ENCODE results near the gene MASP2.

The MASP2 gene

DNA sequence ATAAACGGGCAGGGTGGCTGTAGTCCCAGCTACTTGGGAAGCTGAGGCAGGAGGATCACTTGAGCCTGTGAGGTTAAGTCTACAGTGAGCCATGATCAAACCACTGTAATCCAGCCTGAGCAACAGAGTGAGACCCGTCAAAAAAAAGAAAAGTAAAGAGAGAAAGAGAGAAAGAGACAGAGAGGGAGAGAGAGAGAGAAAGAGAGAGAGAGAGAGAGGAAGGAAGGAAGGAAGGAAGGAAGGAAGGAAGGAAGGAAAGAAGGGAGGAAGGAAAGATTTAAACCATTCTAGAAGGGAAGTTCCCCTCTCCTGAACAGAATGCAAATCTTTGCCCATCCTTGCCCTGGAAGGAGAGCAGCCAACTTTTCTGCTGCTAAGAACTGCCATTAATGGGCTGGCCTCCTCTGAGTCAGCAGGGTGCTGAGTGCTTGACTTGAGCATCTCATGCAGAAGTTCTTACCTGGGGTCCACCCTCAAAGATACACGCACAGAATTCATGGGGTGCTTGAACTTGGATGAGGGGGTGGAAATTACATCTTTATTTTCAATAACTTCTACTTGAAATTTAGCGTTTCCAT, 59.1 kb downstream of the MASP2 start:
- H3K79me1 ChIP-seq (ENCODE audit: low read length) = no peaks in the 10 kb centered on the region
- H4K91ac ChIP-seq (ENCODE audit: low read depth, low read length) = no peak overlapping the region
- no peak overlapping the region for H2BK12ac ChIP-seq (ENCODE audit: low read length)
- no peak overlapping the region for H3K27ac ChIP-seq (ENCODE audit: low read depth, low read length)
- H3K27me3 ChIP-seq (ENCODE audit: insufficient read depth, low read length) = no peaks in the 10 kb centered on the region
- peaks cover 2% of the 10 kb centered on the region for H3K9me3 ChIP-seq (ENCODE audit: insufficient read depth, low read depth, low read length)
- no peaks in the 10 kb centered on the region for H3K4me1 ChIP-seq (ENCODE audit: control insufficient read depth in 1 of 2, insufficient read depth in 2 of 2, low read length in 2 of 2)
- no peak overlapping the region for H3K9ac ChIP-seq (ENCODE audit: low read length)
- no peak overlapping the region for H2BK5ac ChIP-seq (ENCODE audit: low read depth, low read length, poor library complexity)
- H3K4ac ChIP-seq (ENCODE audit: low read depth, low read length) = no peak overlapping the region
- no peak overlapping the region for H3K4me2 ChIP-seq (ENCODE audit: low read length)
- no peak overlapping the region for H4K12ac ChIP-seq (ENCODE audit: low read depth, low read length)
- DNase-seq = no peak
- no peak overlapping the region for H3K4me3 ChIP-seq (ENCODE audit: low read depth, low read length)
- no peak overlapping the region for H3K23ac ChIP-seq (ENCODE audit: low read length)
- WGBS (ENCODE audit: extremely low coverage, insufficient coverage, insufficient read length) = no CpG with 5 or more reads among the region's 4 CpGs
- H3K36me3 ChIP-seq (ENCODE audit: control insufficient read depth in 1 of 2, insufficient read depth in 2 of 2, low read length in 2 of 2) = no peaks in the 10 kb centered on the region
- no peak overlapping the region for H3K14ac ChIP-seq (ENCODE audit: low read length)
- no peak overlapping the region for H2BK120ac ChIP-seq (ENCODE audit: insufficient read depth, low read length, poor library complexity)
- no peak overlapping the region for H3K18ac ChIP-seq (ENCODE audit: low read length)
- H2AFZ ChIP-seq (ENCODE audit: insufficient read depth, low read length, poor library complexity) = no peak overlapping the region
- no peak overlapping the region for H2AK5ac ChIP-seq (ENCODE audit: low read length)
- no peak overlapping the region for H4K8ac ChIP-seq (ENCODE audit: low read depth, low read length)
- no peaks in the 10 kb centered on the region for H3K79me2 ChIP-seq (ENCODE audit: control insufficient read depth, insufficient read depth, low read length, poor library complexity)

DNA sequence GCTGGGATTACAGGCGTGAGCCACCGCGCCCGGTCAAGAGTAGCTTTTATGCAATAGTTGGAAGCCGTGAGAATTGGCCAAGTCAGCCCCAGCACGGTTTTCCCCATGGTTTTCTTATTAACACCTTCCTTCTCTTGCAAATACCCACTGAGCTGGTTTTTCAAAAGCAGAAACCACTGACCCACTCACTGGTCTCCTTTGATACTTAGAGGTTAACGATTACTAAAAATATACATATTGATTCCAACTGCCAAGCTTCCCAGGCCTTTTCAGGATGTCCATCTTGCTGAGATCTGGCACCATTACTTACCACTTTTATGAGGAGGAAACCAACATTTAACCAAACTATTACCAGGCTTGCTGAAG, 60.5 kb downstream of the MASP2 start:
- H3K27ac ChIP-seq (ENCODE audit: low read depth, low read length) = no peak overlapping the region
- no CpG with 5 or more reads among the region's 7 CpGs for WGBS (ENCODE audit: extremely low coverage, insufficient coverage, insufficient read length)
- H2BK12ac ChIP-seq (ENCODE audit: low read length) = no peak overlapping the region
- no peak overlapping the region for H4K8ac ChIP-seq (ENCODE audit: low read depth, low read length)
- peaks cover 2% of the 10 kb centered on the region for H3K9me3 ChIP-seq (ENCODE audit: insufficient read depth, low read depth, low read length)
- H2BK5ac ChIP-seq (ENCODE audit: low read depth, low read length, poor library complexity) = no peak overlapping the region
- no peak overlapping the region for H3K18ac ChIP-seq (ENCODE audit: low read length)
- H3K9ac ChIP-seq (ENCODE audit: low read length) = no peak overlapping the region
- H3K79me1 ChIP-seq (ENCODE audit: low read length) = no peaks in the 10 kb centered on the region
- DNase-seq = no peak
- H2AFZ ChIP-seq (ENCODE audit: insufficient read depth, low read length, poor library complexity) = no peak overlapping the region
- H3K36me3 ChIP-seq (ENCODE audit: control insufficient read depth in 1 of 2, insufficient read depth in 2 of 2, low read length in 2 of 2) = no peaks in the 10 kb centered on the region
- H4K12ac ChIP-seq (ENCODE audit: low read depth, low read length) = no peak overlapping the region
- H2BK120ac ChIP-seq (ENCODE audit: insufficient read depth, low read length, poor library complexity) = no peak overlapping the region
- H3K14ac ChIP-seq (ENCODE audit: low read length) = no peak overlapping the region
- no peak overlapping the region for H3K23ac ChIP-seq (ENCODE audit: low read length)
- no peaks in the 10 kb centered on the region for H3K79me2 ChIP-seq (ENCODE audit: control insufficient read depth, insufficient read depth, low read length, poor library complexity)
- H4K91ac ChIP-seq (ENCODE audit: low read depth, low read length) = no peak overlapping the region
- no peak overlapping the region for H3K4ac ChIP-seq (ENCODE audit: low read depth, low read length)
- H3K4me3 ChIP-seq (ENCODE audit: low read depth, low read length) = no peak overlapping the region
- no peak overlapping the region for H3K4me2 ChIP-seq (ENCODE audit: low read length)
- no peak overlapping the region for H2AK5ac ChIP-seq (ENCODE audit: low read length)
- no peaks in the 10 kb centered on the region for H3K4me1 ChIP-seq (ENCODE audit: control insufficient read depth in 1 of 2, insufficient read depth in 2 of 2, low read length in 2 of 2)
- H3K27me3 ChIP-seq (ENCODE audit: insufficient read depth, low read length) = no peaks in the 10 kb centered on the region

DNA sequence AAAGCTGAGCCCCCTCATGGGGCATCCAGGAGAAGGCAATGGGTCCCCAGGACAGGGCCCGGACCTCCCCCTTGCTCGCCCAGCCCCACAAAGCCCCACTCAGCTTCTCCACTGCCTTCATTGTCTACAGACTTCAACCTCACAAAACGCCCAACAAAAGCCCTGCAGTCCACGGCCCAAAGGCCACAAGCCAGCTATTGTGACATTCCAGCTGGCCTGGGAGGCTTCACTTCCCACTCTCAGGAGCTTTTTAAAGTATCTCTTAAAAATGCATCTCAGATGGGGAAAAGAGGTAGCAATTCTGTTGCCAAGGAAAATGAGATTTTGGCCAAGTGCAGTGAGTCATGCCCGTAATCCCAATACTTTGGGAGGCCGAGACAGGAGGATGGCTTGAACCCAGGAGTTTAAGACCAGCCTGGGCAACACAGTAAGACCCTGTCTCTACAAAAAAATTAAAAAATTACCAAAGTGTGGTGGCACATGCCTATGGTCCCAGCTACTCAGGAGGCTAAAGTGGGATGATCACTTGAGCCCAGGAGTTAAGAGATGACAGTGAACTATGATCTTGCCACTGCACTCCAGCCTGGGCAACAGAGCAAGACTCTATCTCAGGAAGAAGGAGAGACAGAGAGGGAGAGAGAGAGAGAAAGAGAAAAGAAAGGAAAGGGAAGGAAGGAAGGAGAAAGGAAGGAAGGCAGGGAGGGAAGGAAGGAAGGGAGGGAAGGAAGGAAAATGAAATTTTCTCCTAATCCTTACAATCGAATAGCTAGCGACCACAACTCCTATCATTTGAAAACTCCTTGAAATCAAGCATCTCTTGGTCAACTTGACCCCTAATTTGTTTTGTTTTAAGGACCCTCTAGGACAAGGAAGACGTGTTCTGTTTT, 66.0 kb downstream of the MASP2 start:
- no CpG with 5 or more reads among the region's 9 CpGs for WGBS (ENCODE audit: extremely low coverage, insufficient coverage, insufficient read length)
- no peaks in the 10 kb centered on the region for H3K79me1 ChIP-seq (ENCODE audit: low read length)

DNA sequence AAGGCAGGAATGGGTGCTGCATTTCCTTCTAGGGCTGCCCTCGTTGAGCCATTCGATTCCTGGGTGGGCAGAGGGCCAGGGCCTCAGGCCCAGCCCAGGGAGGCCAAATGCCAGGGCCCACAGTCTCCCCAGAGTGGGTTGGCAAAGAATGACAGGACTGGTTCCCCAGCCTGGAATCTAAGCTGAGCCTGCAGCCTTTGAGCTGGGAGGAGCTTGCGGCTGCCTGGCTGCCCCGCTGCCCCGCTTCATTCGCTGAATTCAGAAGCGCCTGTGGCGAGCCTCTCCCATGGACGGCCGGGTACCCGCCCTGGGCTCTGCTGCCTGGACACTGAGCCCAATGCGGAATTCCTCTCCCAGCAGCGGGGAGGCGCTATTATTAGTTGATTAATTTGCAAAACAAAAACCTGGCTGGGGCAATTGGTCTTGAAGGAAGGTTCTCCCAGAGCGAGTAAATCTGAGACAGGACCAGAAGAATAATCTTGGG, 66.9 kb downstream of the MASP2 start:
- Histone ChIP-seq H3K4me2 (ENCODE audit: low read length) (no peak overlapping the region), H2AK5ac (ENCODE audit: low read length) (no peak overlapping the region), H3K36me3 (ENCODE audit: control insufficient read depth in 1 of 2, insufficient read depth in 2 of 2, low read length in 2 of 2) (no peaks in the 10 kb centered on the region), H2BK5ac (ENCODE audit: low read depth, low read length, poor library complexity) (no peak overlapping the region), H3K27ac (ENCODE audit: low read depth, low read length) (no peak overlapping the region), H3K4ac (ENCODE audit: low read depth, low read length) (no peak overlapping the region), H3K9me3 (ENCODE audit: insufficient read depth, low read depth, low read length) (no peaks in the 10 kb centered on the region), H3K27me3 (ENCODE audit: insufficient read depth, low read length) (no peaks in the 10 kb centered on the region), H3K18ac (ENCODE audit: low read length) (no peak overlapping the region), H4K91ac (ENCODE audit: low read depth, low read length) (no peak overlapping the region), H3K9ac (ENCODE audit: low read length) (no peak overlapping the region), H2BK120ac (ENCODE audit: insufficient read depth, low read length, poor library complexity) (no peak overlapping the region), H3K4me1 (ENCODE audit: control insufficient read depth in 1 of 2, insufficient read depth in 2 of 2, low read length in 2 of 2) (peaks cover 2 to 6% of the 10 kb centered on the region in 2 experiments), H2BK12ac (ENCODE audit: low read length) (no peak overlapping the region), H3K79me1 (ENCODE audit: low read length) (no peaks in the 10 kb centered on the region), H4K12ac (ENCODE audit: low read depth, low read length) (no peak overlapping the region), H3K14ac (ENCODE audit: low read length) (no peak overlapping the region), H3K23ac (ENCODE audit: low read length) (no peak overlapping the region), H3K4me3 (ENCODE audit: low read depth, low read length) (no peak overlapping the region), H4K8ac (ENCODE audit: low read depth, low read length) (no peak overlapping the region), H3K79me2 (ENCODE audit: control insufficient read depth, insufficient read depth, low read length, poor library complexity) (no peaks in the 10 kb centered on the region), H2AFZ (ENCODE audit: insufficient read depth, low read length, poor library complexity) (no peak overlapping the region)
- DNase-seq = peak in 1 of 2 donors; percentile 16
- no CpG with 5 or more reads among the region's 15 CpGs for WGBS (ENCODE audit: extremely low coverage, insufficient coverage, insufficient read length)

More for the DNA sequence above, 66.0 kb downstream of the MASP2 start:
- H3K18ac ChIP-seq (ENCODE audit: low read length) = no peak overlapping the region
- no peaks in the 10 kb centered on the region for H3K27me3 ChIP-seq (ENCODE audit: insufficient read depth, low read length)
- no peak overlapping the region for H4K91ac ChIP-seq (ENCODE audit: low read depth, low read length)
- H3K9ac ChIP-seq (ENCODE audit: low read length) = no peak overlapping the region
- no peak overlapping the region for H3K4me3 ChIP-seq (ENCODE audit: low read depth, low read length)
- no peak overlapping the region for H4K8ac ChIP-seq (ENCODE audit: low read depth, low read length)
- H3K79me2 ChIP-seq (ENCODE audit: control insufficient read depth, insufficient read depth, low read length, poor library complexity) = no peaks in the 10 kb centered on the region
- no peak overlapping the region for H4K12ac ChIP-seq (ENCODE audit: low read depth, low read length)
- no peak overlapping the region for H2AFZ ChIP-seq (ENCODE audit: insufficient read depth, low read length, poor library complexity)
- H3K4me2 ChIP-seq (ENCODE audit: low read length) = no peak overlapping the region
- H3K23ac ChIP-seq (ENCODE audit: low read length) = no peak overlapping the region
- no peak overlapping the region for H3K4ac ChIP-seq (ENCODE audit: low read depth, low read length)
- no peak overlapping the region for H2BK120ac ChIP-seq (ENCODE audit: insufficient read depth, low read length, poor library complexity)
- H3K4me1 ChIP-seq (ENCODE audit: control insufficient read depth in 1 of 2, insufficient read depth in 2 of 2, low read length in 2 of 2) = peaks cover 2 to 6% of the 10 kb centered on the region in 2 experiments
- no peak overlapping the region for H2BK5ac ChIP-seq (ENCODE audit: low read depth, low read length, poor library complexity)
- H3K36me3 ChIP-seq (ENCODE audit: control insufficient read depth in 1 of 2, insufficient read depth in 2 of 2, low read length in 2 of 2) = no peaks in the 10 kb centered on the region
- DNase-seq = no peak
- H3K9me3 ChIP-seq (ENCODE audit: insufficient read depth, low read depth, low read length) = no peaks in the 10 kb centered on the region
- H2AK5ac ChIP-seq (ENCODE audit: low read length) = no peak overlapping the region
- no peak overlapping the region for H2BK12ac ChIP-seq (ENCODE audit: low read length)
- no peak overlapping the region for H3K27ac ChIP-seq (ENCODE audit: low read depth, low read length)
- H3K14ac ChIP-seq (ENCODE audit: low read length) = no peak overlapping the region
